HK-2 (cell line): ENCODE data around the gene TANGO6.
A peak's percentile ranks its signal among the peaks of the same experiment; 100 is the strongest.
"Not testable (repeated sequence)": the region's sequence is repeated elsewhere in the genome, so short reads cannot be mapped to it uniquely, and the experiment has no call there.

Experiments used
- DNase-seq: peaks from one replicate; pipeline ENCODE4 v3.0.0-alpha.2; 2018; ENCODE audit not compliant: unreplicated experiment

The TANGO6 gene

GRCh38 chr16:68843482-68844210 is at the start of gene TANGO6:
Gene TANGO6, plus strand, starts transcription at chr16:68843531. Its CDS starts 87 bp downstream, at chr16:68843618.
- peak; percentile 83 for DNase-seq

- DNase-seq, result no peak
Measured at GRCh38 chr16:68798398-68798797, 44.9 kb upstream of the TANGO6 start.

GRCh38 chr16:68800257-68800875 is 43.0 kb upstream of the TANGO6 start:
- DNase-seq, result peak; percentile 51

GRCh38 chr16:68802190-68802589 is 41.1 kb upstream of the TANGO6 start:
- DNase-seq, result no peak

- DNase-seq, result no peak
Measured at GRCh38 chr16:68806422-68806821, 36.9 kb upstream of the TANGO6 start.

- DNase-seq, result no peak
Measured at GRCh38 chr16:68806981-68807380, 36.4 kb upstream of the TANGO6 start.

GRCh38 chr16:68814516-68814915 is 28.8 kb upstream of the TANGO6 start:
- no peak for DNase-seq

- DNase-seq, result peak; percentile 41
Measured at GRCh38 chr16:68823401-68824135, 19.8 kb upstream of the TANGO6 start.

GRCh38 chr16:68825427-68825826 is 17.9 kb upstream of the TANGO6 start:
- no peak for DNase-seq

GRCh38 chr16:68826652-68827051 is 16.7 kb upstream of the TANGO6 start:
- DNase-seq, result no peak

GRCh38 chr16:68833251-68833650 is 10.1 kb upstream of the TANGO6 start:
- DNase-seq, result no peak

GRCh38 chr16:68834550-68834949 is 8.8 kb upstream of the TANGO6 start:
- no peak for DNase-seq

GRCh38 chr16:68835970-68836369 is 7.4 kb upstream of the TANGO6 start:
- no peak for DNase-seq

GRCh38 chr16:68839831-68840230 is 3.5 kb upstream of the TANGO6 start:
- no peak for DNase-seq

GRCh38 chr16:68842964-68843481 is 308 bp upstream of the TANGO6 start:
- not testable (repeated sequence) for DNase-seq

GRCh38 chr16:68844211-68844564 is 857 bp downstream of the TANGO6 start:
- DNase-seq, result no peak

GRCh38 chr16:68848786-68849185 is 5.5 kb downstream of the TANGO6 start:
- DNase-seq, result no peak

- no peak for DNase-seq
Measured at GRCh38 chr16:68850481-68850880, 7.2 kb downstream of the TANGO6 start.

GRCh38 chr16:68851601-68852000 is 8.3 kb downstream of the TANGO6 start:
- no peak for DNase-seq

GRCh38 chr16:68857479-68857878 is 14.1 kb downstream of the TANGO6 start:
- DNase-seq, result no peak

- DNase-seq, result no peak
Measured at GRCh38 chr16:68859828-68860227, 16.5 kb downstream of the TANGO6 start.

GRCh38 chr16:68860978-68861892 is 17.9 kb downstream of the TANGO6 start:
- DNase-seq, result no peak
